Hematopoietic multipotent progenitor cell treated with erythropoietin and hydrocortisone succinate and interleukin-3 and kit ligand, for 8 days (in vitro differentiated cells): ENCODE results near the gene VSIG10L.
A peak's percentile ranks its signal among the peaks of the same experiment; 100 is the strongest.

Source experiments
- DNase-seq: peaks from one replicate; pipeline ENCODE4 v3.0.0-alpha.2; 2015

VSIG10L gene

GRCh38 chr19:51365211-51365964, 23.4 kb upstream of the VSIG10L start:
- peak; percentile 43 for DNase-seq

- DNase-seq: no peak
Measured at GRCh38 chr19:51364200-51365106, 22.5 kb upstream of the VSIG10L start.

GRCh38 chr19:51361239-51361638, 19.3 kb upstream of the VSIG10L start:
- DNase-seq: no peak

GRCh38 chr19:51359294-51359693, 17.4 kb upstream of the VSIG10L start:
- no peak for DNase-seq

GRCh38 chr19:51357952-51358351, 16.0 kb upstream of the VSIG10L start:
- DNase-seq: no peak

GRCh38 chr19:51356159-51356801, 14.3 kb upstream of the VSIG10L start:
- no peak for DNase-seq

GRCh38 chr19:51354742-51355148, 12.8 kb upstream of the VSIG10L start:
- DNase-seq: no peak

GRCh38 chr19:51354103-51354741, 12.3 kb upstream of the VSIG10L start:
- no peak for DNase-seq

GRCh38 chr19:51352783-51353360, 10.9 kb upstream of the VSIG10L start:
- DNase-seq: no peak

GRCh38 chr19:51351266-51351990, 9.5 kb upstream of the VSIG10L start:
- DNase-seq: no peak

GRCh38 chr19:51347209-51347928, 5.4 kb upstream of the VSIG10L start:
- no peak for DNase-seq

- DNase-seq: no peak
Measured at GRCh38 chr19:51346742-51347141, 4.8 kb upstream of the VSIG10L start.

GRCh38 chr19:51345076-51345620, 3.2 kb upstream of the VSIG10L start:
- no peak for DNase-seq

GRCh38 chr19:51342631-51343569, 961 bp upstream of the VSIG10L start:
- no peak for DNase-seq

GRCh38 chr19:51341066-51341465, 873 bp downstream of the VSIG10L start:
- no peak for DNase-seq

- peak; percentile 96 for DNase-seq
Measured at GRCh38 chr19:51339687-51340656, 2.0 kb downstream of the VSIG10L start.

GRCh38 chr19:51339313-51339686, 2.6 kb downstream of the VSIG10L start:
- DNase-seq: no peak

GRCh38 chr19:51338563-51339312, 3.2 kb downstream of the VSIG10L start:
- DNase-seq: peak; percentile 80
